DOHH2 (cell line): ENCODE data around the gene PTPN2.

Experiments used
- H3F3A ChIP-seq: fragments of 200-600 bp; sonication (generic), shearing (Covaris generic); 2 replicates; pipeline ENCODE4 v1.6.0; 2016; ENCODE audit warnings: antibody characterized with exemption, mild to moderate bottlenecking; ENCODE audit not compliant: control insufficient read depth, insufficient read depth
- H3K27ac ChIP-seq: fragments of 200-600 bp; sonication (generic); 2 replicates; pipeline ENCODE4 v1.5.1; 2014; ENCODE audit warnings: low read depth, mild to moderate bottlenecking, low read length, moderate library complexity
- H3K27me3 ChIP-seq: fragments of 200-600 bp; sonication (generic); 2 replicates; pipeline ENCODE4 v1.6.1; 2014; ENCODE audit warnings: mild to moderate bottlenecking, low read length, mixed read lengths; ENCODE audit not compliant: control insufficient read depth
- H3K36me3 ChIP-seq: fragments of 200-600 bp; sonication (generic); 2 replicates; pipeline ENCODE4 v1.6.1; 2014; ENCODE audit warnings: mild to moderate bottlenecking, low read length, moderate library complexity, mixed read lengths; ENCODE audit not compliant: control insufficient read depth
- H3K4me1 ChIP-seq: fragments of 200-600 bp; sonication (generic); 2 replicates; pipeline ENCODE4 v1.6.1; 2014; ENCODE audit warnings: mild to moderate bottlenecking, low read length, mixed read lengths; ENCODE audit not compliant: control insufficient read depth
- H3K4me2 ChIP-seq: fragments of 200-600 bp; sonication (generic); 2 replicates; pipeline ENCODE4 v1.6.0; 2014; ENCODE audit warnings: mild to moderate bottlenecking, low read length, moderate library complexity
- H3K4me3 ChIP-seq: fragments of 200-600 bp; sonication (generic); 2 replicates; pipeline ENCODE4 v1.5.1; 2014; ENCODE audit warnings: mild to moderate bottlenecking, low read length, mixed read lengths
- H3K79me2 ChIP-seq: fragments of 200-600 bp; sonication (generic); 2 replicates; pipeline ENCODE4 v1.6.1; 2014; ENCODE audit warnings: mild to moderate bottlenecking, low read length, mixed read lengths; ENCODE audit not compliant: control insufficient read depth
- H3K9me2 ChIP-seq: fragments of 200-600 bp; sonication (generic); replicated peaks from 2 replicates; pipeline ENCODE4 v1.6.1; 2014; ENCODE audit warnings: mild to moderate bottlenecking, low read length, mixed read lengths; ENCODE audit not compliant: control insufficient read depth
- H3K9me3 ChIP-seq: fragments of 200-600 bp; sonication (generic); 2 replicates; pipeline ENCODE4 v1.6.1; 2014; ENCODE audit warnings: antibody characterized with exemption, low read length, mixed read lengths; ENCODE audit not compliant: control insufficient read depth, insufficient read depth
- H4K20me1 ChIP-seq: fragments of 200-600 bp; sonication (generic); 2 replicates; pipeline ENCODE4 v1.6.0; 2014; ENCODE audit warnings: low read depth, mild to moderate bottlenecking, antibody characterized with exemption, low read length, moderate library complexity; ENCODE audit not compliant: control insufficient read depth, insufficient read depth
- CTCF ChIP-seq: fragments of 200-600 bp; sonication (generic); IDR thresholded peaks from one replicate; pipeline ENCODE4 v1.5.1; 2014; ENCODE audit warnings: antibody characterized with exemption, mild to moderate bottlenecking, low read depth, low read length; ENCODE audit not compliant: poor library complexity, severe bottlenecking
- EZH2phosphoT487 ChIP-seq: fragments of 200-600 bp; sonication (generic); IDR thresholded peaks from 2 replicates; pipeline ENCODE4 v1.6.1; 2017; ENCODE audit warnings: borderline replicate concordance, mild to moderate bottlenecking, antibody characterized with exemption, low read length, moderate library complexity, mixed read lengths

The PTPN2 gene

GRCh38 chr18:12750076-12750714 is 133.8 kb downstream of the PTPN2 start:
- Histone ChIP-seq H3K27me3 (peaks cover 26% of the 10 kb centered on the region), H3K79me2 (no peaks in the 10 kb centered on the region), H3K27ac (no peak overlapping the region), H3K36me3 (no peaks in the 10 kb centered on the region), H3F3A (no peaks in the 10 kb centered on the region), H4K20me1 (no peaks in the 10 kb centered on the region), H3K9me3 (no peaks in the 10 kb centered on the region), H3K4me2 (no peak overlapping the region), H3K4me1 (peaks cover 5% of the 10 kb centered on the region; the same call in 1 of the 2 replicates), H3K9me2 (no peaks in the 10 kb centered on the region), H3K4me3 (no peak overlapping the region)
- TF ChIP-seq CTCF (no peak), EZH2phosphoT487 (no peak)

- Histone ChIP-seq H3K9me2 (no peaks in the 10 kb centered on the region), H3F3A (no peaks in the 10 kb centered on the region), H3K4me1 (peaks cover 5% of the 10 kb centered on the region; the same call in 1 of the 2 replicates), H3K4me2 (no peak overlapping the region), H4K20me1 (no peaks in the 10 kb centered on the region), H3K4me3 (no peak overlapping the region), H3K36me3 (no peaks in the 10 kb centered on the region), H3K27me3 (peaks cover 30% of the 10 kb centered on the region), H3K9me3 (no peaks in the 10 kb centered on the region), H3K79me2 (no peaks in the 10 kb centered on the region), H3K27ac (no peak overlapping the region)
- TF ChIP-seq EZH2phosphoT487 = no peak
- no peak for TF ChIP-seq CTCF
Measured at GRCh38 chr18:12749121-12749520, 134.9 kb downstream of the PTPN2 start.

- H3K4me3 ChIP-seq = no peak overlapping the region
- no peaks in the 10 kb centered on the region for H3K9me3 ChIP-seq
- TF ChIP-seq CTCF = no peak
- no peak for TF ChIP-seq EZH2phosphoT487
- peaks cover 5% of the 10 kb centered on the region; the same call in 1 of the 2 replicates for H3K4me1 ChIP-seq
- no peaks in the 10 kb centered on the region for H3F3A ChIP-seq
- peaks cover 30% of the 10 kb centered on the region for H3K27me3 ChIP-seq
- no peaks in the 10 kb centered on the region for H3K9me2 ChIP-seq
- no peaks in the 10 kb centered on the region for H3K79me2 ChIP-seq
- H3K27ac ChIP-seq = no peak overlapping the region
- no peaks in the 10 kb centered on the region for H3K36me3 ChIP-seq
- no peaks in the 10 kb centered on the region for H4K20me1 ChIP-seq
- H3K4me2 ChIP-seq = no peak overlapping the region
Measured at GRCh38 chr18:12748671-12749070, 135.4 kb downstream of the PTPN2 start.
